ENCODE measurements around the gene TUBB2A.

DNA sequence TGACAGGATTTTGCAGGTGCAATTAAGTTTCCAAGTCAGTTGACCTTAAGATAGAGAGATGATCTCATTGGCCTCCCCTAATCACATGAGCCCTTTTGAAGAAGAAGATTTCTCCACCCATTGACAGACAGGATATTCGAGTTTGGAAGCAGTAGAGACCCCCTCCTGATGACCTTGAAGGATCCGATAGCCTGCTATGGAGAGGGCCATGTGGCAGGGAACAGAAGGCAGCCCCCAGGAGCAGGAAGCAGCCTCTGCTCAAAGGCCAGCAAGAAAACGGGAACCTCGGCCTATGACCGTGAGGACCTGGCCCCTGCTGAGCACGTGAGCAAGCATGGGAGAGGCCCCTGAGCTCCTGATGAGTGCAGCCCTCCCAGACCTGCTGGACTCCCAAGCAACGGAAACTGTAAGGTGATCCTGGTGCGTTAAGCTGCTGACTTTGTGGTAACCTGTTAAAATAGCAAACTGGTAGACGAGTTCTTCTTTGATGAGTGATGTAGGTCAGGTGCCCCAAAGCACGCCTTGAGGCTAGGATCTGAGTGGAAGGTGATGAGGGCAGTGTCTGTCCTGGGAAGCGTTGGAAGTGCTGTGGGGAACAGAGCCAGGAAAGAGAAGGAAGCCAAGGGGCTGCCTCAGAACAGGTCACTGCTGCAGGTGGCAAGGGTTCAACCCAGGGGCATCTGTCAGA, 18.5 kb upstream of the TUBB2A start:
- TF ChIP-seq, protein P1, sequence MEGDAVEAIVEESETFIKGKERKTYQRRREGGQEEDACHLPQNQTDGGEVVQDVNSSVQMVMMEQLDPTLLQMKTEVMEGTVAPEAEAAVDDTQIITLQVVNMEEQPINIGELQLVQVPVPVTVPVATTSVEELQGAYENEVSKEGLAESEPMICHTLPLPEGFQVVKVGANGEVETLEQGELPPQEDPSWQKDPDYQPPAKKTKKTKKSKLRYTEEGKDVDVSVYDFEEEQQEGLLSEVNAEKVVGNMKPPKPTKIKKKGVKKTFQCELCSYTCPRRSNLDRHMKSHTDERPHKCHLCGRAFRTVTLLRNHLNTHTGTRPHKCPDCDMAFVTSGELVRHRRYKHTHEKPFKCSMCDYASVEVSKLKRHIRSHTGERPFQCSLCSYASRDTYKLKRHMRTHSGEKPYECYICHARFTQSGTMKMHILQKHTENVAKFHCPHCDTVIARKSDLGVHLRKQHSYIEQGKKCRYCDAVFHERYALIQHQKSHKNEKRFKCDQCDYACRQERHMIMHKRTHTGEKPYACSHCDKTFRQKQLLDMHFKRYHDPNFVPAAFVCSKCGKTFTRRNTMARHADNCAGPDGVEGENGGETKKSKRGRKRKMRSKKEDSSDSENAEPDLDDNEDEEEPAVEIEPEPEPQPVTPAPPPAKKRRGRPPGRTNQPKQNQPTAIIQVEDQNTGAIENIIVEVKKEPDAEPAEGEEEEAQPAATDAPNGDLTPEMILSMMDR (IDR thresholded peaks at IDR 0.05), result no peak
- TF ChIP-seq POLR2A (IDR thresholded peaks at IDR 0.05) (no peak), POLR2AphosphoS5 (IDR thresholded peaks at IDR 0.05; ENCODE audit: insufficient read depth in 1 of 2, low read depth in 1 of 2) (no peak)
